GM12878 (cell line): ENCODE results near the gene ZNF30. TPM values are rescaled to one million over a fixed set of nuclear protein-coding genes. Genes with fewer than 3 reads are reported as not detected.

Experiments used
- ATAC-seq: fragments of 200-7000 bp; cut with Tn5 transposase; 3 replicates; pipeline ENCODE4 v1.9.1; 2020; ENCODE audit warnings: mild to moderate bottlenecking, moderate library complexity
- BruUV-seq: library from RNA; stranded (reverse); fragments of 400-500 nt; replicated peaks from 2 replicates; lab custom pipeline; 2021; lab: Mats Ljungman, UMichigan
- CTCF ChIA-PET: fragments of 300-600 bp; sonication (Branson Sonifier 250); formaldehyde crosslinking; extraction: SDS; loops from one replicate; lab custom pipeline; 2021; ENCODE audit warnings: inconsistent platforms; lab: Yijun Ruan, JAX
- POLR2A ChIA-PET: fragments of 350-600 bp; formaldehyde crosslinking; extraction: SDS; loops from one replicate; lab custom pipeline; 2021; ENCODE audit warnings: inconsistent platforms; lab: Charles Lee
- RAD21 ChIA-PET: fragments of 300-600 bp; sonication (Branson Sonifier 250); formaldehyde crosslinking; loops from one replicate; lab custom pipeline; 2023; ENCODE audit warnings: antibody characterized with exemption; ENCODE audit not compliant: unreplicated experiment; lab: Charles Lee
- SMC1A ChIA-PET: fragments of 300-600 bp; sonication (Branson Sonifier 250); formaldehyde crosslinking; loops from one replicate; lab custom pipeline; 2023; ENCODE audit not compliant: unreplicated experiment, uncharacterized antibody; lab: Charles Lee
- DNase-seq: peaks from one replicate; pipeline ENCODE4 v3.0.0-alpha.2; 2011; ENCODE audit warnings: low read depth, low spot score
- FAIRE-seq: peaks from 3 replicates; lab custom pipeline; 2011; peaks lifted over from hg19 to GRCh38; lab: Jason Lieb, UNC
- H2AFZ ChIP-seq: 2 replicates; pipeline ENCODE4 v1.6.0; 2011; ENCODE audit warnings: low read depth, low read length, control low read depth; ENCODE audit not compliant: control insufficient read depth
- H3K27ac ChIP-seq: 2 replicates; pipeline ENCODE4 v1.5.1; 2011; ENCODE audit warnings: control low read depth; ENCODE audit not compliant: control insufficient read depth, insufficient read depth
- H3K27me3 ChIP-seq, 2 experiments: replicated peaks in 1 of 2; 2 replicates each; pipeline versions ENCODE4 v1.6.0 to v1.6.1; 2011; ENCODE audit warnings: low read length in 1 of 2; ENCODE audit not compliant: control insufficient read depth in 2 of 2, insufficient read depth in 2 of 2
- H3K36me3 ChIP-seq, 2 experiments: 2 replicates each; pipeline ENCODE4 v1.5.1; 2011; ENCODE audit warnings: low read length in 1 of 2; ENCODE audit not compliant: control insufficient read depth in 2 of 2, insufficient read depth in 2 of 2
- H3K4me1 ChIP-seq: 2 replicates; pipeline ENCODE4 v1.6.1; 2011; ENCODE audit warnings: mild to moderate bottlenecking, low read length, moderate library complexity, mixed read lengths; ENCODE audit not compliant: control insufficient read depth, insufficient read depth
- H3K4me2 ChIP-seq: 2 replicates; pipeline ENCODE4 v1.6.0; 2011; ENCODE audit warnings: control low read depth; ENCODE audit not compliant: control insufficient read depth, insufficient read depth
- H3K4me3 ChIP-seq: fragments of 200-600 bp; sonication (generic); 2 replicates; pipeline ENCODE4 v1.5.1; 2016
- H3K79me2 ChIP-seq: 2 replicates; pipeline ENCODE4 v1.6.0; 2011; ENCODE audit warnings: low read length; ENCODE audit not compliant: control insufficient read depth, insufficient read depth
- H3K9ac ChIP-seq: 2 replicates; pipeline ENCODE4 v1.8.0; 2011; ENCODE audit warnings: low read length, control low read depth, mixed read lengths; ENCODE audit not compliant: control insufficient read depth, insufficient read depth
- H3K9me3 ChIP-seq: replicated peaks from 3 replicates; pipeline ENCODE4 v1.5.1; 2011; ENCODE audit warnings: mild to moderate bottlenecking, low read length; ENCODE audit not compliant: control insufficient read depth, insufficient read depth
- H4K20me1 ChIP-seq: 2 replicates; pipeline ENCODE4 v1.6.0; 2011; ENCODE audit not compliant: control insufficient read depth, insufficient read depth
- BMI1 ChIP-seq: fragments of 450-650 bp; IDR thresholded peaks from 2 replicates; pipeline ENCODE4 v1.6.1; 2016; ENCODE audit warnings: mild to moderate bottlenecking, moderate library complexity, borderline replicate concordance
- EP300 ChIP-seq, 2 experiments: fragments of 150-350 bp in 1 of 2; IDR thresholded peaks; 2 replicates each; pipeline ENCODE4 v1.6.1; 2011 to 2012; ENCODE audit warnings: low read depth in 2 of 2, low read length in 2 of 2, borderline replicate concordance in 1 of 2, improper control_type of control experiment in 1 of 2, inconsistent platforms in 1 of 2; ENCODE audit not compliant: control insufficient read depth in 1 of 2
- MEF2B ChIP-seq: fragments of 450-650 bp; IDR thresholded peaks from 2 replicates; pipeline ENCODE4 v1.6.1; 2018; ENCODE audit warnings: mild to moderate bottlenecking, moderate library complexity; ENCODE audit not compliant: partially characterized antibody, poor library complexity, severe bottlenecking
- NRF1 ChIP-seq: conservative IDR thresholded peaks from 2 replicates; pipeline ENCODE4 v1.6.1; 2011; ENCODE audit warnings: mild to moderate bottlenecking, low read depth, low read length, improper control_type of control experiment
- RAD51 ChIP-seq: fragments of 450-650 bp; IDR thresholded peaks from 2 replicates; pipeline ENCODE4 v1.6.1; 2016; ENCODE audit warnings: moderate library complexity, mild to moderate bottlenecking, inconsistent platforms
- RCOR1 ChIP-seq: conservative IDR thresholded peaks from 2 replicates; pipeline ENCODE4 v1.6.1; 2012; ENCODE audit warnings: low read depth, low read length, improper control_type of control experiment
- RELA ChIP-seq: fragments of 450-650 bp; IDR thresholded peaks from 2 replicates; pipeline ENCODE4 v1.8.0; 2014; ENCODE audit warnings: borderline replicate concordance; ENCODE audit not compliant: partially characterized antibody
- SMARCA5 ChIP-seq: fragments of 450-650 bp; IDR thresholded peaks from 2 replicates; pipeline ENCODE4 v1.6.1; 2017; ENCODE audit warnings: mild to moderate bottlenecking
- WGBS: methylation state at CpG from one replicate; pipeline ENCODE4 v1.1.6; 2016; ENCODE audit warnings: low lambda C conversion rate; ENCODE audit not compliant: insufficient replicate concordance, insufficient coverage; ENCODE audit errors: missing lambda C conversion rate; 5-methylcytosine and 5-hydroxymethylcytosine counted together
- in situ Hi-C: fragments of 300-500 bp; cut with MboI; formaldehyde crosslinking; loops from 9 replicates; pipeline ENCODE4 v1.14.3; 2018; ENCODE audit warnings: mixed read lengths
- intact Hi-C: fragments of 100-400 bp; cut with micrococcal nuclease; formaldehyde crosslinking; loops from one replicate; pipeline ENCODE4 v1.14.2; 2022; ENCODE audit not compliant: unreplicated experiment
- polyA plus RNA-seq, 11 experiments: library from polyadenylated mRNA; depleted of rRNA in 4 of 11; unstranded in 6 of 11; stranded (reverse) in 5 of 11; fragments of >200 nt; fragmentation: Nextera tagmentation in 4 of 11; fragmentation: Illumina TruSeq in 1 of 11; extraction: Ambion mirVana in 4 of 11; extraction: Trizol in 1 of 11; gene quantifications; 1 replicate in 1 of 11; 2 replicates in 10 of 11; pipeline versions ENCODE4 v1.2.1 to v1.2.3, GENCODE V29; 2011 to 2016; ENCODE audit warnings: inconsistent platforms in 2 of 11, missing spikeins in 2 of 11, low read depth in 1 of 11
- total RNA-seq, 4 experiments: library from RNA; depleted of rRNA in 3 of 4; stranded (reverse); fragments of >200 nt in 3 of 4; fragmentation: Illumina TruSeq in 1 of 4; extraction: Trizol in 1 of 4; gene quantifications; 2 replicates each; pipeline versions ENCODE4 v1.2.1 to v1.2.3, GENCODE V29; 2013 to 2021
- TF ChIP-seq, protein P1 (sequence below): fragments of 450-650 bp; IDR thresholded peaks from 2 replicates; pipeline ENCODE4 v1.6.1; 2014; ENCODE audit warnings: mild to moderate bottlenecking
- TF ChIP-seq, protein P2 (sequence below): fragments of 450-650 bp; IDR thresholded peaks from 2 replicates; pipeline ENCODE4 v1.6.1; 2017; ENCODE audit warnings: mild to moderate bottlenecking, moderate library complexity

Gene ZNF30
- total and polyA plus RNA-seq, 10 of the 15 experiments (the other 5 are each of a cell fraction or from before 2014, with no cell fraction given) = 0.85 to 2.3 (median 1.3) TPM

DNA sequence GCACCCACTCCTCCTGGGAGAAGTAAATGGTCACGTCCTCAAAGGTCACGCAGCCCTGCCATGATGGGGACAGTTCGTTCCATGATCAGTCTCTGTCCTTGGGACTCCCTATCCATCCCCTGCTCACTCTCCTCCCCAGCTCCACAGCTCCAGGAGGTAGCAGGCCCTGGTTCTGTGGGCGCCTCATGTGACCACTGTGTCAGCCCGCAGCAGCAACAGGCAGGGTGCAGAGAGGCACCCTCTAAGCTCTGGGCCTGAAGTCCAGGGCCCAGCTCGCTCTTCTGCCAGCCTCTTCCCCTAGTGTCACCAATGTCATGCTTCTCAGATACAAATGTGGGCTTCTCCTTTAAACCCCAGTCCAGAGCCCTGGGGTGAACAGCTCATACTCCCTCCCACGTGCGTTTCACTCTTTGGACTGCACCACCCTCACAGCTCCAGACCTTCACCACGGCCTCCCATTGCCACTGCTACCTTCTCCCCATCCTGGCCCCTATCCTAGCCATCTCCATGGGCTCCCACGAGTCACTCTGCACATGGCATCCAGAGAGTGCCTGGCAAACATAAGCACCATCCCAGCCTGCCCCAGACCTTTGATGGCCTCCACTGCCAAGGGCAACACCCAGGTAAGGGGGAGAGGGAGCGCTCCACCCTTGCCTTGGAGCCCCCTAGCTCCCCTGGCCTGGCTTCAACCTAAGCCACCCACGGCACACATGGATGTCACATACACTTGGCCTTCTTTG, 34.4 kb downstream of the ZNF30 start:
- TF ChIP-seq, protein P1, sequence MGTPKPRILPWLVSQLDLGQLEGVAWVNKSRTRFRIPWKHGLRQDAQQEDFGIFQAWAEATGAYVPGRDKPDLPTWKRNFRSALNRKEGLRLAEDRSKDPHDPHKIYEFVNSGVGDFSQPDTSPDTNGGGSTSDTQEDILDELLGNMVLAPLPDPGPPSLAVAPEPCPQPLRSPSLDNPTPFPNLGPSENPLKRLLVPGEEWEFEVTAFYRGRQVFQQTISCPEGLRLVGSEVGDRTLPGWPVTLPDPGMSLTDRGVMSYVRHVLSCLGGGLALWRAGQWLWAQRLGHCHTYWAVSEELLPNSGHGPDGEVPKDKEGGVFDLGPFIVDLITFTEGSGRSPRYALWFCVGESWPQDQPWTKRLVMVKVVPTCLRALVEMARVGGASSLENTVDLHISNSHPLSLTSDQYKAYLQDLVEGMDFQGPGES = no peak
- TF ChIP-seq EP300 (IDR thresholded peaks at IDR 0.05; ENCODE audit: borderline replicate concordance in 1 of 2, control insufficient read depth in 1 of 2, low read depth in 2 of 2, low read length in 2 of 2) (no peak), RELA (no peak), BMI1 (no peak), RAD51 (no peak), NRF1 (no peak), MEF2B (no peak), RCOR1 (no peak), SMARCA5 (no peak)
- TF ChIP-seq, protein P2, sequence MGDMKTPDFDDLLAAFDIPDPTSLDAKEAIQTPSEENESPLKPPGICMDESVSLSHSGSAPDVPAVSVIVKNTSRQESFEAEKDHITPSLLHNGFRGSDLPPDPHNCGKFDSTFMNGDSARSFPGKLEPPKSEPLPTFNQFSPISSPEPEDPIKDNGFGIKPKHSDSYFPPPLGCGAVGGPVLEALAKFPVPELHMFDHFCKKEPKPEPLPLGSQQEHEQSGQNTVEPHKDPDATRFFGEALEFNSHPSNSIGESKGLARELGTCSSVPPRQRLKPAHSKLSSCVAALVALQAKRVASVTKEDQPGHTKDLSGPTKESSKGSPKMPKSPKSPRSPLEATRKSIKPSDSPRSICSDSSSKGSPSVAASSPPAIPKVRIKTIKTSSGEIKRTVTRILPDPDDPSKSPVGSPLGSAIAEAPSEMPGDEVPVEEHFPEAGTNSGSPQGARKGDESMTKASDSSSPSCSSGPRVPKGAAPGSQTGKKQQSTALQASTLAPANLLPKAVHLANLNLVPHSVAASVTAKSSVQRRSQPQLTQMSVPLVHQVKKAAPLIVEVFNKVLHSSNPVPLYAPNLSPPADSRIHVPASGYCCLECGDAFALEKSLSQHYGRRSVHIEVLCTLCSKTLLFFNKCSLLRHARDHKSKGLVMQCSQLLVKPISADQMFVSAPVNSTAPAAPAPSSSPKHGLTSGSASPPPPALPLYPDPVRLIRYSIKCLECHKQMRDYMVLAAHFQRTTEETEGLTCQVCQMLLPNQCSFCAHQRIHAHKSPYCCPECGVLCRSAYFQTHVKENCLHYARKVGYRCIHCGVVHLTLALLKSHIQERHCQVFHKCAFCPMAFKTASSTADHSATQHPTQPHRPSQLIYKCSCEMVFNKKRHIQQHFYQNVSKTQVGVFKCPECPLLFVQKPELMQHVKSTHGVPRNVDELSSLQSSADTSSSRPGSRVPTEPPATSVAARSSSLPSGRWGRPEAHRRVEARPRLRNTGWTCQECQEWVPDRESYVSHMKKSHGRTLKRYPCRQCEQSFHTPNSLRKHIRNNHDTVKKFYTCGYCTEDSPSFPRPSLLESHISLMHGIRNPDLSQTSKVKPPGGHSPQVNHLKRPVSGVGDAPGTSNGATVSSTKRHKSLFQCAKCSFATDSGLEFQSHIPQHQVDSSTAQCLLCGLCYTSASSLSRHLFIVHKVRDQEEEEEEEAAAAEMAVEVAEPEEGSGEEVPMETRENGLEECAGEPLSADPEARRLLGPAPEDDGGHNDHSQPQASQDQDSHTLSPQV = no peak
- FAIRE-seq (no peak), ATAC-seq (no peak), DNase-seq (no peak)
- Histone ChIP-seq H3K9ac (no peak overlapping the region), H2AFZ (no peak overlapping the region), H3K79me2 (peaks cover 7% of the 10 kb centered on the region), H3K27ac (no peak overlapping the region), H3K4me2 (no peak overlapping the region), H3K4me3 (no peak overlapping the region), H3K4me1 (peaks cover 4% of the 10 kb centered on the region), H3K36me3 (peaks cover 10 to 12% of the 10 kb centered on the region in 2 experiments; a peak in 3 of 4 replicates), H3K9me3 (peaks cover 41% of the 10 kb centered on the region), H4K20me1 (no peaks in the 10 kb centered on the region), H3K27me3 (no peaks in the 10 kb centered on the region)
- in situ Hi-C loops (loop anchor here (25.0 kb wide), 1 partner anchor 1401 kb away; no protein-coding TSS in a partner anchor), intact Hi-C loops (no loop called here)
- ChIA-PET CTCF (interaction anchor here (1.2 to 1.7 kb wide), 2 partner anchors 12 to 53 kb away, joined by 4 to 5 read pairs; no protein-coding TSS in a partner anchor), POLR2A (no interaction called here), SMC1A (interaction anchor here (2.2 kb wide), 1 partner anchor 12 kb away, joined by 7 read pairs; no protein-coding TSS in a partner anchor), RAD21 (no interaction called here)
- BruUV-seq = no TSS peak
- 89% methylated on average over 12 of the region's 12 CpGs for WGBS
